Stimulated activated CD8-positive, alpha-beta memory T cell treated with anti-CD3 and anti-CD28 coated beads, Interleukin-12 subunit alpha, Interleukin-12 subunit beta, amount 100 ng/mL, for 24 hours (primary cell): Measurements from ENCODE around the gene HOXA11.

Experiments
- DNase-seq: peaks from one replicate; pipeline ENCODE4 v3.0.0-alpha.2; 2020; ENCODE audit errors: extremely low read depth

HOXA11 gene

GRCh38 chr7:27180431-27181420, 4.3 kb downstream of the HOXA11 start:
- no peak for DNase-seq

- no peak for DNase-seq
Observed at GRCh38 chr7:27179503-27180430, 5.3 kb downstream of the HOXA11 start.

- no peak for DNase-seq
Observed at GRCh38 chr7:27179030-27179429, 6.0 kb downstream of the HOXA11 start.

- DNase-seq: no peak
Observed at GRCh38 chr7:27178366-27178765, 6.7 kb downstream of the HOXA11 start.

GRCh38 chr7:27177795-27178320, 7.2 kb downstream of the HOXA11 start:
- no peak for DNase-seq

GRCh38 chr7:27176962-27177794, 7.9 kb downstream of the HOXA11 start:
- no peak for DNase-seq

GRCh38 chr7:27176524-27176845, 8.5 kb downstream of the HOXA11 start:
- no peak for DNase-seq

GRCh38 chr7:27175626-27176523, 9.2 kb downstream of the HOXA11 start:
- no peak for DNase-seq

- DNase-seq: no peak
Observed at GRCh38 chr7:27174874-27175625, 10.0 kb downstream of the HOXA11 start.

GRCh38 chr7:27173956-27174873, 10.8 kb downstream of the HOXA11 start, which contains the start of gene HOXA10:
Gene HOXA10 (minus strand): TSS chr7:27174320. CDS start chr7:27174306, 14 bp downstream.
- no peak for DNase-seq

GRCh38 chr7:27173511-27173955, 11.5 kb downstream of the HOXA11 start:
- DNase-seq: no peak

GRCh38 chr7:27172823-27173510, 12.1 kb downstream of the HOXA11 start:
- DNase-seq: no peak

- DNase-seq: no peak
Observed at GRCh38 chr7:27172315-27172774, 12.7 kb downstream of the HOXA11 start.

- DNase-seq: no peak
Observed at GRCh38 chr7:27171637-27172314, 13.3 kb downstream of the HOXA11 start.

GRCh38 chr7:27171325-27171636, 13.8 kb downstream of the HOXA11 start:
- DNase-seq: no peak

- DNase-seq: no peak
Observed at GRCh38 chr7:27170426-27171324, 14.4 kb downstream of the HOXA11 start.
